ENCODE results near the gene VPS16.

Gene VPS16

DNA sequence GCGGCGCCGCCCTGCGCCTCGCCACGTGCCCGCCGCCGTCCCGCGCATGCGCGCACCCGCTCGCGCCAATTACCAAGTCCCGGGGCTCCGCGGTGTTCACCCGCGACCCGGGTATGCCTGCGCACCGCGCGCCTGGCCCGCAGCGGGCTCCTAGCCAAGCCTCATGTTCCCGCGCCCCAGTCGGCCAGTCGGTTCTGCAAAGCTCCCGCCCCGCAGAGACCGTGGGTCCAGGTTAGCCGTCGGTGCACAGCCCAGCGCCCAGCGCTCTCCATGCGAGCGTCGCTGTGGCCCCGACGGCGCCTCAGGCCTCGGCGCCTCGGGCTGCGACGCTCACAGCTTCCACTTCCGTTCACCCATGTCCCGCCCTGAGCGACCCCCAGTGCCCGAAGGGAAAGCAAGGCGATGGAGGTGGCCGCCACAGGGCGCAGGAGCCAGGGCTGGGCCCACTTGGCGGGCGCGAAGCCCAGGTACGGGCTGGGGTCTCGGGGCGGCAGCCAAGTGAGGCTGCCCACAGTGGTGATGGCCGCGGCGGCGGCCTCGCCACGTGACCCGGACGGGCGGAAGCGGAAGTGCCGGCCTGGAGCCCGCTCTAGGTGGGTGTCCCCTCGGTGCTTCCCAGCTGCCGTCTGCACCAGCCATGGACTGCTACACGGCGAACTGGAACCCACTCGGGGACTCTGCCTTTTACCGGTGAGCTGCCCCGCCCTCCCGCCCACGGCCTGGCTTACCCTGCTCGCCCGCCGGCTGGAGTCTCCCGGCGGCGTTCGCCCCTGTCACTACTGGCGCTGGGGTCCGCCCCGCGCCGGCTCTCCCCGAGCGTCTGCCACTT is at the start of gene VPS16, which contains the start of gene PCED1A:
TSS of gene VPS16 (plus strand) at position 608 of the 829 bp plus-strand sequence. CDS start at position 638, 30 bp downstream.
TSS of gene PCED1A (minus strand) at position 518 of the 829 bp plus-strand sequence. CDS start 743 bp downstream, outside the sequence.
- DNase-seq, result peak; percentile 72

DNA sequence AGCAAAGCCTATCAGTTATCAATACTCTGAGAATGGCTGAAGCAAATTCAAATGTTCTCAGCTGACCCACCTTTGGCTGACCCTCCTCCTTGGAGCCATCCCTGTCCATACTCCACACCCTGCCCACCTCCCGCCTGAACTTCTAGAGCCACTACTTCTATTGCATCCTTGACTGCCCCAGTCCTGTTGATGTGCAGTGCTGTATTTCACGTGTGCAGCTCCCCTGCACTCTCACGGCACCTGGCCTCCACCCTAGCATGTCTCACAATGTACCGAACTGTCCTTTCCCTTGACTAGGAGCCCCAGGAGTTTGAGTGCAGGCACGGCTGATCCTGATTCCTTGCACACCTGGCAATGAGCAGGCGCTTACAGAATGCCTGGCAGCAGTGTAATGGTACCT is 47.1 kb upstream of the VPS16 start:
- DNase-seq, result no peak

DNA sequence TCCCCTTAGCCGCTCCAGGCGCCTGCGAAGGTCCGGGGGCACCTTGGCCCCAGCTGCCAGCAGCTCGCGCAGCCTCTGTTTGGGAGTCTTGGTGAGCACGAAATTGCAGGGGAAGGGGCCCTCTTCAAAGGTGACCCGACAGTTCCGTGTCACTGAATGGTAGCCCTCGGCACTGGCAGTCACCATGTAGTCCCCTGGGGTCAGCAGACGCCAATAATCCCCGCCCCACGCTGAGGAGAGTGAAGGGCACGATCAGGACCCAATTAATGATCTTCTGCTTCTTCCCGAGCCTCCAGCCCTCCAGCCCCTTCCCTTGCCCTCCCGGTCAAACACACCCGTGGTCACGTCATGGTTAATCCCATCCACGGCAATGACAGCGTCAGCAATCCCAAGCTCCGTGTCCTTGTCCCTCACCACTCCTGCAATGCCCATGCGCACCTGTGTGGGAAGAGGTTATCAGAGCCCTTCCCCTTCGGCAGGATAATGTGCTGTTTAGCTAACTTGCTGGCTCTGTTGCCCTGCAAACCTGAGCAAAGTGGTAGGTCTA is 46.3 kb upstream of the VPS16 start:
- no peak for DNase-seq

DNA sequence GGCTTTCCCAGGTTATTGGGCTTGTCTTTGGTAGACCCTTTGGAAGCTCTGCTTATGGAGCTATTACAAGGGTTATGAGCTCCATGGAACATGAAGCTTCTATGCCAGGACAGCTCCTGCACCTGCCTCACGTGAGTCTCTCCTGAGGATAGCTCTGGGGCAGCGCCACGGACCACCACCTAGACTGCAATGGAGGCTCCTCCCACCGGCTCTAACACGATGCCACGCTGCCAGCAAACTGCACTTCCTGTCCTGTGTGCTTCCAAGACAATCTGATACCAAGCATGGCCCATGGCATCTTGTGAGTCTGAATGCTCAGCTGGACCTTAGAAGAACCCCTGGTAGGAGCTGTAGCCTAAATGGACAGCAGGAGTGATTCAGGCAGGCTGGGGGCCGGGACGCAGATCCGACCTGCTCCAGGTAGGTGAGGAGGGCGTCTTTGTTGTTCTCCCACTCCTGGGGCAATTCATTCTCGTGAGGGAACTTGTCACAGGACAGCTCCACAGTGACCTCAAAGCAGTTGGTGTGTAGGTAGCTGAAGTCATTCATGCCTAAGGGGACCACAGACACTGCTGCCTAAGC is 45.6 kb upstream of the VPS16 start:
- DNase-seq, result no peak

DNA sequence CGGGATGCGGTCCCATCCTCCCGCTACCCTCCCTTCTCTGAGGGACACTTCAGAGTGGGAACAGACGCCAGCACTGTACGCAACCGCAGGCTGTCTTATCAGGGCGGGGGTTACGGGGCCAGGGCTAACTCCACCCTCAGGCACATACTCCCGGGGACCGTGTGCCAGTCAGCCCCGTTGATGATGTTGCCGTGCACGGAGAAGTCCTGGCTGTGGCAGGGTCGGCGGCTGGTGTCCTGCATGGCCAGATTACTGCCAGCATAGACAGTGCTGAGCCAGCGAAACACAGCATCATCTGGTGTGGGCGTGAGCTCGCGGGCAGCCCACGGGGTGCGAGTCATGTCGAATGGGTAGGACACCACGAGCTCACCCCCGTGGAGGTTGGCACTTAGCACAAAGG is 45.1 kb upstream of the VPS16 start:
- DNase-seq, result no peak

DNA sequence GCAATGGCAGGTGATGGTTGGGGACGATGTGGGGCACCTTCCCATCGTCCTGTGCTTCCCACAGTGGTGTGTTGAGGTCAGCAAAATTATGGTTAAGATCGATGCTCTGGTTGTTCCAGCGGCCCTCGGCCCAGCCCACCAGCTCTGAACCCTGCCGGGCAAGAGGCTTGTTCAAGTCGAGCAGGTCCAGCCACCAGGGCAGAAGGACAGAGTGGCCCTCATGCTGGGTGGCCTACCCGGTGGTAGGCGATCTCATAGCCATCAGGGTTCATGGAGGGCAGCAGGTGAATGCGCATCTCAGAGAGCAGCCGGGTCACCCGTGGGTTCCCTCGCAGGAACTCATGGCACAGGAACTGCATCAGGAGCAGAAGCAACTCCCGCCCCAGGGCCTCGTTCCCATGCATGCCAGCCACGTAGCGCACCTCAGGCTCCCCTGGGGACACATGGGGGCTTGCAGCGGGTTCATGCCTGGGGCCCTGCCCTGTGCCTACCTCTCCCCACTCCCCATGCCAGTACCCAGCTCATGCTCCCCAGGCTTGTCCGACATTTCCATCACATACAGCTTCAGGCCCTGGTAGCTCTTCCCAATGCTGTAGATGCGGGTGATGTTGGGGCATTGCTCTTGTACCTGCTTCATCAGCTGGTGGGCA is 44.4 kb upstream of the VPS16 start:
- no peak for DNase-seq

DNA sequence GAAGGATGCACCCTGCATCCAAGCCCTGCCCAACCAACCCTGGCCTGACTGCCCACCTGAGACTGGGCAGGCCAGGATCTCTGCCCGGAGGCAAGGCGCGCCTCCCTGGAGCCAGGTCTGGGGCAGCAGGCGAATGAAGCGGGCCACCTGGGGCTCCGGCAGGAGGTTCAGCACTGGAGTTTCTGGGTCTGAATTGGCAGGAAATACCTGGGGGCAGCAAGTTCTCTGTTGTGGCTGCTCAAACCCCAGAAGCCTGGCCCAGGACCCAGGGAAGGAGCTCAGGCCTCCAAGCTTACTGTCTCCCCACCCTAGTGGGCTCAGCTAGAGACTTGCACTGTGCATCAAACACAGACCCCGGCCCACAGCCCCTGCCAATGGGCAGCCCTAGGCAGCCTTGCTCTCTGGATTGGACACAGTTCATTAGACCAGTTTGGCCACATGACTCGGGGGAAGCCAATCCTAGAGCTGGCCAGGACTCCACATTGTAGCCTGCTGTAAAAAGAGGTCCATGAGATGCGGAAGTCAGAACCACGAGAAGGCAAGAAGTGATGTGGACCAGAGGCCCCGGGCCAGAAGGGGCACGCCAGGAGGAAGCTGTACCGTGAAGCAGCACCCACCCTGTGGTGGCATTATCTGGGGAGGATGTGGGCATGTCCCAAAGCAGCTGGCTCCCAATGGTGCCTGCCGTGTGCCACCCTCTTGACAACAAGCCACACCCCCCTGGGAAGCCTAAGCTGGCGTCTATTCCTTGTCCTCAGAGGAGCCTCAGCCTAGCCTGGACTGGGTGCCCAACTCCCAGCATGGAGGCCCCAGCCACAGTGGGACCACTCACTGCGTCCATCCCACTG is 43.2 kb upstream of the VPS16 start:
- no peak for DNase-seq

DNA sequence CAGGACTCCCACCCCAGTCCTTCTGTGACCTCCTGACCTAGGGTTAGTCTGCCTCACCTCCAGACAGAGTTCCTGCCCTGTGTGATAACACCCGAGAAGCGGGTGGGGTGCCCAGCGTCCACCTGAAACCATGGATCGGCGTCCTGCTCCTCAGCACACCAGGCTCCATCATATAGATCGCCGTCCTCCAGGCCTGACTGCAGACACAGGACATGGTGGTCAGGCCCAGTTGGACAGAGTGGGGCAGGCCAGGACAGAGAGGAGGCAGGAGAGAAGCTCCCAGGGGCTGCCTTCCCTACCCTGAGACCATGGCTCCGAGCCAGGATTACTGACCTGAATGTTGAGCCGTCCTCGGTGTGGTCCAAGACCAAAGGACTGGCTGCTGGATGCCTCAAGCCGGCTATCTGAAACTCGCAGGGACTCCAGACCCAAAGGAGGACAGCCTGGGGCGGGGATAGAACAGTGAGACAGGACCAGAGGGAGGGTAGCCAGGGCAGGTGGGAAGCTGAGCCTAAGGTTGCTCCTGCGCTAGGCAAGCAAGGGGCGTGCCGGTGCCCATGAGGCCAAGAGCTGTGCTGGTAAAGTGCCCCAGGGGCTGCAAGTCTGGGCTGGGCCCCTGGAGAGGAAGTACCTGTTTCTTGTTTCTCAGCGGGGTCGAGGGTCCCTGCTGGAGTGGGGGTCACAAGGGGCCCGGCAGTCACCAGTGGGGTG is 42.3 kb upstream of the VPS16 start:
- DNase-seq, result no peak

DNA sequence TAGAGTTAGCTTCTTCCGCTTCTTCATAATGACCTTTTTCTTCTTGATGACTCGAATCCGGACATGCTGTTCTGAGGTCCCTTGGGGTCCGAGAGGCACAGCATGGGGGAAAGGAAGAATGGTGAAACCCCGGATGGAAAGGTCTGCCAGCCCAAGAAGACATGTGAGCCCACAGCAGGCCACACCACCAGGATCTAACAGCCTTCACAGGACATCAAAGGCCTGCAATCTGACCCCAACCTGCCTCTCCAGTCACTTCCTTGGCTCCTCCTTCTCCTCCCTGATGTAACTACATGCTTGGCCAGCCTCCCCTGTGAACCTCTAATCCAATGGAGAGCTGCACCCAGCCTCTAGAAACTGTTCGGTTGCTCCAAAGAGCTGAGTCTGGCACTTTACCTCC is 41.7 kb upstream of the VPS16 start:
- no peak for DNase-seq

DNA sequence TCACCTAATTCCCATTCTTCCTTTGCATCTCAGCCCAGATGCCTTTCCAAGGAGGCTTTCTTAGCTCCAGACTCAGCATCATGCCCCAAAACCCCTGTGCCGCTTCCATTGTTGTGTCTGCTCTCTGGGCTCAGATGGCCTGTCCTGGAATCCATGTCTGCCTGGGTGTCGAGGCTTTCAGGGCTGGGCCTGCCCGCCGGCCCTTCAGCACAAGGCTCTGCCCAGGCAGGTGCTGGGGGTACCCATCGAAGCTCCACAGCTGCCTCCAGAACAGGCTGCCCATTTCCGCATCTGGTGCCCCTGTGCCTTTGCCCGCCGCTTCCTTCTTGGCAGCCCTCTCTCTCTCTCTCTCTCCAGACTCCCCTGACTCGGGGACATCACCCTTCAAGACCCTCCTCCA is 41.3 kb upstream of the VPS16 start:
- DNase-seq, result no peak

DNA sequence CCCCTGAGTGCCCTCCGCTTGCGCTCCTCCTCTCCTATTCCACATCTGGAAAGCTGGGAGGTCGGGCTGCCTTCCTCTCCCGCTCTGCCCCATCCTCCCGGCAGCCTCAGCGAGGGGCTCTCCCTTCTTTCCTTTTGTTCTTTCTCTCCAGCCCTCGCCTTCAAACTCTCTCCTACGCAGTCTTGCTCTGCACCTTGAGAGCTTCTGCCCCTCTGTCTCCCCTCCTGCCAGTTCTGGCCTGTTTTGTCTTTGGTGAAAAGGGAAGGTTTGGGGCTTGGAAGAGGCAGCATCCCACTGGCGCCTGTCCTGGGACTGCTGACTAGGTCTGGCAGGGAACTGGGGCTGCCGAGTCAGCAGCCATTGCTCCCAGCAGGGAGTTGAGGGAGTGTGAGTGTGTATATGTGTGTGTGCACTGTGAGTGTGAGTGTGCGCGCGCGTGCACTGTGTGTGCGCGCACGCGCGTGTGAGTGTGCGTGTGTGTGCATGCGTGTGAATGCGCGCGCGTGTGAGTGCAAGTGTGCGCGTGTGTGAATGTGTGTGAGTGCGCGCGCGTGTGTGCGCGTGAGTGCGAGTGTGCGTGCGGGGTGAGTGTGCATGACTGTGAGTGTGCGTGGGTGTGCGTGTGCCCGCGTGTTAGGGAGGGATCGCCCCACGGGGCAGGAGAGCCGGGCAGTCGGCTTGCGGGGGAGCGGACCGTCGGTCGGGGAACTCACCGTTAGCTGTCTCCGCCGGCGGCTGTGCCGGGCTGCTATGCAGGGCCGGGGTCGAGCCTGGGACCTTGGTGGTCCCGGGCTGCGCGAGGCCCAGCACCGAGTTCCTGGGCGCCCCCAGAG is 40.6 kb upstream of the VPS16 start:
- no peak for DNase-seq

DNA sequence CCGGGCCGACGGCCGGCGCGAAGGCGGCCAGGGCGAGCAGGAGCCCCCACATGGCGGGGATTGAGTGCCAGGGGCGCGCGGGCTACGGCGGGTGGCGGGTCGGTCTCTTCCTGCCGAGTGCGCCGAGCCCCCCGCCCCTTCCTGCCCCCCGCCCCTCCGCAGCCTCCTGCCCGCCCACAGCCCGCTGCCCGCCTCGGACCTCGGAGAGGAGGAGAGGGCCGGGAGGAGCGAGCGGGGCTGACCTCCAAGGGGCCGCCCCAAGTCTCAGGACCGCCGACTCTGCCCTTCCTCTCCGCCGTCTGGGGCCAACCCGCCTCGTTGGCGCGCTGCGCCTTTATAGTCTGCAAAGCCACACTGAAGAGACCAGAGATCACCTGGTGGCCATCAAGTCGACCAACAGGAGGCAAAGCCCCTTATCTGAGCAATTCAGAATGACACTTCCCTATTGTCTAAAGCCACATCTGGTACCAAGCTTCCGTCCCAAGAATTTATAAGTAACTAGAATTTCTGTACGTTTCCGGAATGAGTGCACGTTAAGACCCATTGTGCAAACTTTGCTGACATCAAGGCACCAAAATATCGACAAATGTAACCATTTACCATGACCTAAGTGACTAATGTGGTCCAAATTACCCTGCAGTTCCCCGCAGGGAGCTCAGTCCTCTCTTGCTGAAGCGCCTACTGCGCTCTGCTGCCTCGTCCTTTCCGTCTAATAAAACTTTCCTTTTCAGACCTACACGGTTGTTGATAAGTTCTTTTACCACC is 39.8 kb upstream of the VPS16 start, which contains the start of gene CPXM1:
TSS of gene CPXM1 (minus strand) at position 107 of the 765 bp plus-strand sequence. CDS start at position 52, 55 bp downstream.
- DNase-seq, result no peak

DNA sequence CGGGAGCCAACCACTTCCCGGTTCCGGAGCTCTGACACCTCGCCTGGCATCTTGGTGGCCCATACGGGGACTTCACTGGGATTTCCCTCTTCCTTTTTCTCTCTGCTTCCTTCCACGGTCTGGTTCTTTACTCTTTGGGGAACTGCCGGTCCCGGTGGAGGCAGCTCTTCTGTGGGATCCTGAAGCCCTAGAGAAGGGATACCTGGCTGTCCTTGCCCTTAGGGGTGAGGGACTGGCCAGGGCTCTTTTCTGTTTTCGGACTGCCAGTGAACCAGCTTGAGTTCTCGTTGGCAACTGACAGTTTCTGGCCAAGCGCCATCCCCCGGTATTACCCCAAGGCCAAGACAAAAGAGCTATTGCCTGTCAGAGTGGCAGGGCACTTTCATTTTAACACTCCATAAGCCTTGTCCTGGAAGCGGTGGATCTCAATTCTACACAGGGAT is 39.2 kb upstream of the VPS16 start:
- DNase-seq, result no peak

DNA sequence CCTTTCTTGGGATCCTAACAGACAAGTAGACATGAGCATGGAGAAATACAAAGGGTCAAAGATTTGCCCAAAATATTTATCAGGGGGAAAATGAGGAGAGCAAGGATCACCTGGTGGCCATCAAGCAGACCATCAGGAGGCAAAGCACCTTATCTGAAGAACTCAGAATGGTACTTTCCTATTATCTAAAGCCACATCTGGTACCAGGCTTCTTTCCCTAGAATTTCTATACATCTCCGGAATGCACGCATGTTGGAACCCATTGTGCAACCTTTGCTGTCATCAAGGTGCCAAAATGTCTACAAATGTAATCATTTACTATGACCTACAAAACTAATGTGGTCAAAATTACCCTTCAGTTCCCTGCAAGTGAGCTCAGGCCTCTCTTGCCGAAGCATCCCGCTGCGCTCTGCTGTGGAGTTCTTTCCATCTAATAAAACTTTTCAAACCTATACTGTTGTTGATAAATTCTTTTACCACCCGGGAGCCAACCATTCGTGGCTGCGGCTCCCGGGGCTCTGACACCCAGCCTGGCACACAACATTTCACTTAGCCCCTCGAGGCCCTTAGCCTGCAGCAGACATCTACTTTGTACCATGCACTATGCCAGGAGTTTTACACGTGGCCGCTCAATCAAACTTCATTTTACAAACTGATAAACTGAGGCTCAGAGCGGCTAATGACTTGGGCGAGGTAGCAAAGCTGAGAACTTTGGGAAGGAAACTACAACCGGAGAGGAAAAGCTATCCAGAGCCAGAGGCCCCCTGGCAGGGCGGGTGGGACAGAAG is 36.3 kb upstream of the VPS16 start:
- DNase-seq, result no peak

DNA sequence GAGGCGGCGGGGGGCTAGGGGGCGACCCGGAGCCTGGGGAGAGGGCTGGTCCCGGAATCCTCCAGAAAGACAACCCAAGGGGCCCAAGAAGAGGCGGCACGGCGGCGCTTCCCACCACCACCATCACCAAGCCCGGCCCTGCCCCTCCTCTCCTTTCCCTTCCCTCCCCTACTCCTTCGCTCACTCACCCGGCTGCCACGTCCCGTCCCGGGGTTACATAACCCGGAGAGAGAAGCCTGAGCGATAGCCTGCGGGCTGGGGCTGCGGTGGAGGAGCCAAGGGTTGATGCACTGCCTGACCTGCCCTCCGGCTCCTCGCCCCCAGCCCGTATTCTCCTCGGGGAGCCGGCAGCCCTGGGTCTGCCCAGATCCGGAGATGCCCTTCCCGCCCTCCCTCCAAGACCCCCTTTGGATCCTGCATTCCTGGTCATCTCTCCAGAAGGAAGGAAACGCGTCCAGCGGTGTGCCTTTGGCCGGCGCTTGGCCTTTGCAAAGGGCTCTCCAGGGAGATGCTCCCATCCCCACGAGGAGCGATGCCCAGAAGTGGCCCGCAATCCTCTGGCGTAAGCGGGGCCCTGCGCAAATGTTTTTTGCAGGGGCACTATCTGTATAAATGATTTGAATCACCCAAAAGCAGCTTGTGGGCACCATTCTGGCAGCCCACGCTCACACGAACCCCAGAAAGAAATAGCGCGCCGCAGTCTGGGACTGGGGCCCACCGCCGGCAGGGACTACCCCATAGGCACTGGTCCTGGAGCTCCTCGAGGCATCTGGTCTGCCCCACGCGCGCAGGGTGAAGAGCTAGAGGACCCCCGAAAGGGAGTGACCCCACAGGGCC is 35.5 kb upstream of the VPS16 start:
- no peak for DNase-seq

DNA sequence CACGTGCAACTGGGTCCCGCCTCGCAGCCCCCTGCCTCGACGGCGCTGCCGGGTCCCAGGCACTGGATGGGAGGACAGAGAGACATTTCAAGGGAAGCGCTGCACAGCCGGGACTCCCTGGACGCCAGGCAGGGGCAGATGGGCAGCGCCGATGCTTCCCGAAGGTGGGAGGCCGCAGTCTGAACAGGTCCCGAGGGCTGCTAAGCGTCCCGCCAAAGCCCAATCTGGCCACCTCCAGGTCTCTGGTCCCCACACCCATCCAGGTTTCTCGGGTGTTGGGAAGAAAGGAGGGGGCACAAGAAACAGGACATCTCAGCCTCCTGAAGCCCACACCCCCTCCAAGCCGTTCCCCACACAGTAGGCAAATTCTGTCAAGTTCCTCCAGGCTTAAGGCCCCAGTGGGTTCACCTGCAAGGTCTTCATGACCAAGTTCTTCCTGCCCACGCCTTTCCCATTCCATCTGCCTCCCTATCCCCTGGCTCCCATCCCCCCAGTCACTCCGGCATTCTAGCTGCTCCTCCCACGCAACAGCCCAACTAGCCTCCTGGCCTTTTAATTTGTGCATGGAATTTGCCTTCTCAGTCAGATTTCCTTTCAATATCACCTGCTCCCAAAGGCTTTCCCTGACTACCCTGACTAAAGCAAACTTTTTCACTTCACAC is 34.7 kb upstream of the VPS16 start:
- no peak for DNase-seq

DNA sequence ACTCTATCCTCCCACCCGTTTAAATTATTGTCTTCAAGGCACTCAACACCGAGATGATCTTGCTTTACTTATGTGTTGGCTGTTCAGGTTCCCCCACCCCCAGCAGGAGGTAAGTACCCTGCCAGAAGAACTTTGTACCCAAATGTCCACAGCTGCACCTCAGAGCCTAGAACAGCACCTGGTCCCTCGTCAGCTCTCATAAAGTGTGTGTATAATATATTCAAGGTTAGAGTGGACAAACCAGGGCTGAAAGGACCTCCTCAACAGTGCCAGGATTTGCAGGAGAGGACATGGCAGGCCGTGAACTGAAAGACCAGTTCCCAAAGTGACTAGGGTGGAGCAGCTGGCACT is 34.2 kb upstream of the VPS16 start:
- DNase-seq, result no peak

DNA sequence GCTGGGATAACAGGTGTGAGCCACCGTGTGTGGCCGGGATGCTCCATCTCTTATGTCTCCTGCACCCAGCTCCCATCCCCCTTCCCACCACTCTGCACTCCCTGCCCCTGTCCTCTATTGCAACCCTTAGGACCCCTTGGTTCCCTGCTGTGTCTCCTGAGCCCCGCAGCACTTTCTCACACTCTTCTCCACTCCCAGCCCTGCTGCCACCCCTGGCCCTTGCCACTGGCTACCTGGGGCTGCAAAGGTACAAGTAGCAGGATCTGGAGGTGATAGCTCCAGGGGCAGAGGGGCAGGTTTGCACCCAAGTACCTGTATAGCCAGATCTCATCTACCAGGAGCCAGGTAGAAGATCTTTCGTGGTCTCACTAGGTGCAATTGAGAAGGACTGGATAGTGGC is 33.5 kb upstream of the VPS16 start:
- DNase-seq, result no peak

Measured in T1000 (cell line).